DOHH2 (cell line): ENCODE results near the gene SLC25A41.

ENCODE experiments used
- CTCF ChIP-seq: fragments of 200-600 bp; sonication (generic); IDR thresholded peaks from one replicate; pipeline ENCODE4 v1.5.1; 2014; ENCODE audit warnings: antibody characterized with exemption, mild to moderate bottlenecking, low read depth, low read length; ENCODE audit not compliant: poor library complexity, severe bottlenecking
- EZH2phosphoT487 ChIP-seq: fragments of 200-600 bp; sonication (generic); IDR thresholded peaks from 2 replicates; pipeline ENCODE4 v1.6.1; 2017; ENCODE audit warnings: borderline replicate concordance, mild to moderate bottlenecking, antibody characterized with exemption, low read length, moderate library complexity, mixed read lengths

GRCh38 chr19:6433663-6434062 lies at the start of gene SLC25A41:
- TF ChIP-seq CTCF (no peak), EZH2phosphoT487 (no peak)
